GM23248 (cell line): ENCODE data around the gene ZNF532. TPM values are rescaled to one million over a fixed set of nuclear protein-coding genes. Genes with fewer than 3 reads are reported as not detected.

Experiments
- DNase-seq: peaks from one replicate; pipeline ENCODE4 v3.0.0-alpha.2; 2015
- H2AFZ ChIP-seq: fragments of 200-600 bp; sonication (generic); 2 replicates; pipeline ENCODE4 v1.6.1; 2016; ENCODE audit warnings: antibody characterized with exemption
- H3F3A ChIP-seq: fragments of 200-600 bp; sonication (generic); 2 replicates; pipeline ENCODE4 v1.6.1; 2016; ENCODE audit warnings: mild to moderate bottlenecking, antibody characterized with exemption, mixed run types; ENCODE audit not compliant: insufficient read depth
- H3K27ac ChIP-seq: fragments of 200-600 bp; sonication (generic); 2 replicates; pipeline ENCODE4 v1.5.1; 2016; ENCODE audit warnings: mild to moderate bottlenecking
- H3K27me3 ChIP-seq: fragments of 200-600 bp; sonication (generic); replicated peaks from 2 replicates; pipeline ENCODE4 v1.6.1; 2016; ENCODE audit warnings: mild to moderate bottlenecking; ENCODE audit not compliant: insufficient read depth
- H3K36me3 ChIP-seq: fragments of 200-600 bp; sonication (generic); 2 replicates; pipeline ENCODE4 v1.6.1; 2016; ENCODE audit warnings: low read depth, mild to moderate bottlenecking
- H3K4me1 ChIP-seq: fragments of 200-600 bp; sonication (generic); 2 replicates; pipeline ENCODE4 v1.6.1; 2016; ENCODE audit warnings: mild to moderate bottlenecking; ENCODE audit not compliant: insufficient read depth
- H3K4me2 ChIP-seq: fragments of 200-600 bp; sonication (generic); one replicate; pipeline ENCODE4 v1.6.1; 2016; ENCODE audit warnings: mild to moderate bottlenecking; ENCODE audit not compliant: unreplicated experiment
- H3K4me3 ChIP-seq: fragments of 200-600 bp; sonication (generic); 2 replicates; pipeline ENCODE4 v1.5.1; 2016; ENCODE audit warnings: mild to moderate bottlenecking
- H3K79me2 ChIP-seq: fragments of 200-600 bp; sonication (generic); 2 replicates; pipeline ENCODE4 v1.6.1; 2016; ENCODE audit warnings: mild to moderate bottlenecking; ENCODE audit not compliant: insufficient read depth
- H3K9ac ChIP-seq: fragments of 200-600 bp; sonication (generic); 2 replicates; pipeline ENCODE4 v1.6.1; 2016; ENCODE audit warnings: mild to moderate bottlenecking
- H3K9me2 ChIP-seq: fragments of 200-600 bp; sonication (generic); 2 replicates; pipeline ENCODE4 v1.6.1; 2016; ENCODE audit warnings: mixed run types, mild to moderate bottlenecking, moderate library complexity; ENCODE audit not compliant: insufficient read depth
- H3K9me3 ChIP-seq: fragments of 200-600 bp; sonication (generic); one replicate; pipeline ENCODE4 v1.6.1; 2017; ENCODE audit warnings: low read depth
- H4K20me1 ChIP-seq: fragments of 200-600 bp; sonication (generic); 2 replicates; pipeline ENCODE4 v1.6.0; 2016; ENCODE audit not compliant: insufficient read depth
- EZH2 ChIP-seq: fragments of 200-600 bp; sonication (generic); IDR thresholded peaks from 2 replicates; pipeline ENCODE4 v1.6.1; 2018; ENCODE audit warnings: antibody characterized with exemption, mild to moderate bottlenecking; ENCODE audit not compliant: insufficient read depth, poor library complexity, severe bottlenecking
- EZH2phosphoT487 ChIP-seq: fragments of 200-600 bp; sonication (generic); IDR thresholded peaks from 2 replicates; pipeline ENCODE4 v1.6.1; 2018; ENCODE audit warnings: antibody characterized with exemption, moderate library complexity, mild to moderate bottlenecking, low read depth; ENCODE audit not compliant: insufficient read depth
- WGBS, 2 experiments: methylation state at CpG; one replicate each; pipeline ENCODE4 v1.1.6; 2015 to 2017; ENCODE audit warnings: low lambda C conversion rate in 2 of 2, low coverage in 1 of 2; ENCODE audit errors: missing lambda C conversion rate in 2 of 2; 5-methylcytosine and 5-hydroxymethylcytosine counted together
- in situ Hi-C: fragments of 300-500 bp; cut with MboI; formaldehyde crosslinking; loops from 2 replicates; pipeline ENCODE4 v1.15.0; 2020
- polyA plus RNA-seq: library from polyadenylated mRNA; unstranded; fragments of >200 nt; fragmentation: Nextera tagmentation; extraction: Ambion mirVana; gene quantifications from 2 replicates; pipeline ENCODE4 v1.2.1, GENCODE V29; 2016
- total RNA-seq: library from RNA; depleted of rRNA; stranded (reverse); fragments of >200 nt; shearing (Covaris generic); gene quantifications from 2 replicates; pipeline ENCODE4 v1.2.3, GENCODE V29; 2014

ZNF532 gene
- total and polyA plus RNA-seq, 2 experiments from 2014 or later: 13.2 to 31.9 TPM

DNA sequence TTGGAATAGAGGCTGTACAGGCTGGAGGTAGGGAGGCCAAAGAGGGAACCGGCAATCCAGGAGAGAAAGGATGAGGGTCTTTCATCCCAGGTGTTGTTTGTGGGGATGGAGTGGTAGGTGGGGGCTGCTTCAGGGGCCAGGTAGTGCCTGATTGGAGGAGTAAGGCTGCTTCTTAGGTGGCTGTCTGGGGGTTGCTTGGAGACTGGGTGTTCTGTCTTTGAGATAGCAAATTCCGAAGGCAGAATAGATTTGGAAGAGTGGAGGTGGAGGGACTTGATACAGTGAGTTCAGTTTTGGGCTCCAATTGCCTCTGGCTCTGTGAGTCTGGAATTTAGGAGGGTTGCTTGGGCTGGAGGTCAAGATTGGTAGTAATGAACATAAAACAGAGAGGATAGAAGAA lies 5.9 kb downstream of the ZNF532 start:
- no peaks in the 10 kb centered on the region for H3K9me2 ChIP-seq
- H3K27ac ChIP-seq: no peak overlapping the region
- peaks cover 96% of the 10 kb centered on the region for H3K79me2 ChIP-seq
- no peak overlapping the region for H3K9ac ChIP-seq
- H2AFZ ChIP-seq: no peak overlapping the region
- peaks cover 36% of the 10 kb centered on the region for H3K4me1 ChIP-seq
- DNase-seq: no peak
- H3F3A ChIP-seq: peaks cover 12% of the 10 kb centered on the region; the same call in 1 of the 2 replicates
- no peaks in the 10 kb centered on the region for H3K9me3 ChIP-seq
- no peaks in the 10 kb centered on the region for H3K27me3 ChIP-seq
- no peak overlapping the region for H3K4me2 ChIP-seq
- in situ Hi-C loops: no loop called here
- H4K20me1 ChIP-seq: no peaks in the 10 kb centered on the region
- no peak overlapping the region for H3K4me3 ChIP-seq
- peaks cover 29% of the 10 kb centered on the region for H3K36me3 ChIP-seq
- WGBS, 2 experiments: 90 to 100% methylated on average over 2 of the region's 2 CpGs
- TF ChIP-seq EZH2phosphoT487 (no peak), EZH2 (no peak)

DNA sequence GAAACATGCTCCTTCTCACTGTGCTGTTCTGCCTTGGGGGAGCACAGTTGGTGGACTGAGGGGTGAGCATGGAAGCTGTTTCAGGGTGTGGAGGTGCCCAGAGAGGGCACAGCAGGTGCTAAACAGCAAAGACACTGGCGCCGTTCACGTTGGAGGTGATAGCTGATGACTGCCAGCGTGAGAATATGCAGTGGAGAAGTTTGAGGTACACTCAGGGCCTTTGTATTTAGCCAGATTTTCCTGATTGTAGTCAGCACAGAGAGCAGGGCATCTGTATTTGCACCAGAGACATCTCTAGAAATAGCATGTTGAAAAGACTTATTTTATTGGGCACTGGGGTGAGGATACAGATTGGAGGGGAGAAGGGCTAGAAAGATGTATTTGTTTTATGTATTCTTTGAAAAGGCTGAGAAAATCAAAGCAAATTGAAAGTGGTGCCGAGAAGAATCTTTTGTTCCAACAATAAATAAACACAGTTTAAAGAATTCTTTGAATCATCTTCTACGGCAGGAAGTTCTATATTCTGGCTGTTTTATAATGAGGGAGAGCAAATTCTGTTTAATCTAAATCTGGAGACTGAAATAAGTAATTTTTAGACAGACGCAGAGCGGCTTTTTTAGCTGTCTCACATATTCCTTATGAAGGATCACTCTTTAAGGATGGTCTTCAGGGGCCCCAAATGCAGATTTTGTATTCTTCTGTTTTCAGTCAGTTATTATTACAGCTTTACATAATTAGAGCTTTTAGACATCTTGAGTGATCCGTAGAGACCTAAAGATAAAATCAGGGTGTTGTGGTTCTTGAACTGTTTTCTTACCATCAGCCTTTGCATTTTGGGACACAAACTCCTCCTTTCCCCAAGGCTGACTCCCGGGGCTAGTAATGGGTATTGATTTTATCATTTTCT lies 7.1 kb downstream of the ZNF532 start:
- peak overlapping the region; percentile 18; the same call in 1 of the 2 replicates for H3K9ac ChIP-seq
- H2AFZ ChIP-seq: no peak overlapping the region
- no peak for TF ChIP-seq EZH2phosphoT487
- TF ChIP-seq EZH2: no peak
- no peaks in the 10 kb centered on the region for H3K27me3 ChIP-seq
- peaks cover 25% of the 10 kb centered on the region for H3K4me1 ChIP-seq
- H3F3A ChIP-seq: peaks cover 8% of the 10 kb centered on the region; the same call in 1 of the 2 replicates
- 57 to 60% methylated on average over 10 of the region's 10 CpGs for WGBS, 2 experiments
- peaks cover 93% of the 10 kb centered on the region for H3K79me2 ChIP-seq
- H3K9me2 ChIP-seq: no peaks in the 10 kb centered on the region
- no peaks in the 10 kb centered on the region for H4K20me1 ChIP-seq
- peaks cover 29% of the 10 kb centered on the region for H3K36me3 ChIP-seq
- no peak for DNase-seq
- peak overlapping the region; percentile 16 for H3K27ac ChIP-seq
- H3K9me3 ChIP-seq: no peaks in the 10 kb centered on the region
- no peak overlapping the region for H3K4me3 ChIP-seq
- H3K4me2 ChIP-seq: peak overlapping the region; percentile 19
- in situ Hi-C loops: no loop called here

DNA sequence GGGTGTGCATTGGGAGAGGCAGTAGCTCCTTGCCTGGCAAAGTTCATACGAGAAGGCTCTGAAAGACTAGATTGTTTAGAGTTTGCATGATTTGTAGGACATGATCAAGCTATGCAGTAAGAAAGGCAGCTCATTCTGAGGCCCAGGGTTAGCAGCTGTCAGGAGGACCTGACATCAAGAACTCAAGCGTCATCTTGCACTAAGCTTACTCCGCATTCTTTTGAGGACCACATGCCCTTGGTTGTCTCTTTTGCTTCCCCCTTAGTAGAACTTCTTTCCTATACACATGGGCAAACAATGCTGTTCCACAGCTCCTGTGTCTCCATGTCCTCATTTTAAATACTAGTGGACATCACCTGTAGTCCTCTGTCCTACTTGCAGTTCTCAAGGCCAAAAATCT lies 14.0 kb downstream of the ZNF532 start:
- Histone ChIP-seq H3K4me2 (no peak overlapping the region), H3F3A (peaks cover 23% of the 10 kb centered on the region; the same call in 1 of the 2 replicates), H3K9me2 (no peaks in the 10 kb centered on the region), H3K9ac (no peak overlapping the region), H3K79me2 (peaks cover 93% of the 10 kb centered on the region), H3K9me3 (no peaks in the 10 kb centered on the region), H3K27ac (no peak overlapping the region), H3K4me1 (peaks cover 30% of the 10 kb centered on the region), H3K27me3 (no peaks in the 10 kb centered on the region), H2AFZ (no peak overlapping the region), H3K4me3 (no peak overlapping the region), H4K20me1 (no peaks in the 10 kb centered on the region), H3K36me3 (peaks cover 9% of the 10 kb centered on the region; the same call in 1 of the 2 replicates)
- TF ChIP-seq EZH2 (no peak), EZH2phosphoT487 (no peak)
- no peak for DNase-seq
- in situ Hi-C loops: no loop called here
- WGBS, 2 experiments: 100% methylated on average over 3 of the region's 3 CpGs

DNA sequence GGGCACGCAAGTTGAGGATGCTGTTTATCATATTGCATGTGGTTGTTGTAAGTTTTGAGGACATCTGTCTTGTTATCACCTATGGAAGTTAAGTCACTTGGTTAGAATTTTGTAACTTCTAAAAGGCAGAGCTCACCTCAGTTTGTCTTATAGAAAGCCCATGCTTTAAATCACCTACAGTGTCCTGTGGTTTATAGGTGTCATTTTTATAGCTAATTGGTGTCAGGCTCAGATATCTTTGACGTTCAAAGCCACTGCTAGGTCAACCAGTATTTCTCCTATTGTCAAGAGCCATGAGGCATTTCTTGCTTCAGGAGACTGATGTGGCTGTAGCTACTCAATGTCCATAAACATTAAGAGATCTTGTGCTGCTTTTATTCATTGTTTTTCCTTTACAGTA lies 16.8 kb downstream of the ZNF532 start:
- 59 to 60% methylated on average over 2 of the region's 2 CpGs for WGBS, 2 experiments
- H2AFZ ChIP-seq: no peak overlapping the region
- no peak for TF ChIP-seq EZH2phosphoT487
- TF ChIP-seq EZH2: no peak
- H3K9ac ChIP-seq: no peak overlapping the region
- H3K4me1 ChIP-seq: peaks cover 36% of the 10 kb centered on the region
- no peak overlapping the region for H3K4me3 ChIP-seq
- no peak for DNase-seq
- H3K27ac ChIP-seq: peak overlapping the region; percentile 67
- no peaks in the 10 kb centered on the region for H3K9me2 ChIP-seq
- H3F3A ChIP-seq: peaks cover 23% of the 10 kb centered on the region; the same call in 1 of the 2 replicates
- no peaks in the 10 kb centered on the region for H3K27me3 ChIP-seq
- in situ Hi-C loops: no loop called here
- no peaks in the 10 kb centered on the region for H3K36me3 ChIP-seq
- peaks cover 95% of the 10 kb centered on the region for H3K79me2 ChIP-seq
- H3K9me3 ChIP-seq: no peaks in the 10 kb centered on the region
- peak overlapping the region; percentile 19 for H3K4me2 ChIP-seq
- no peaks in the 10 kb centered on the region for H4K20me1 ChIP-seq
